WI38 (cell line): ENCODE data around the gene SPSB1.

ENCODE experiments used
- H3K4me3 ChIP-seq: 2 replicates; pipeline ENCODE4 v1.5.1; 2011; ENCODE audit warnings: low read depth, mild to moderate bottlenecking, control low read depth, low read length
- TF ChIP-seq, protein P1 (sequence below): IDR thresholded peaks from 2 replicates; pipeline ENCODE4 v1.5.1; 2012; ENCODE audit warnings: low read depth, mild to moderate bottlenecking, control low read depth, low read length

The SPSB1 gene

DNA sequence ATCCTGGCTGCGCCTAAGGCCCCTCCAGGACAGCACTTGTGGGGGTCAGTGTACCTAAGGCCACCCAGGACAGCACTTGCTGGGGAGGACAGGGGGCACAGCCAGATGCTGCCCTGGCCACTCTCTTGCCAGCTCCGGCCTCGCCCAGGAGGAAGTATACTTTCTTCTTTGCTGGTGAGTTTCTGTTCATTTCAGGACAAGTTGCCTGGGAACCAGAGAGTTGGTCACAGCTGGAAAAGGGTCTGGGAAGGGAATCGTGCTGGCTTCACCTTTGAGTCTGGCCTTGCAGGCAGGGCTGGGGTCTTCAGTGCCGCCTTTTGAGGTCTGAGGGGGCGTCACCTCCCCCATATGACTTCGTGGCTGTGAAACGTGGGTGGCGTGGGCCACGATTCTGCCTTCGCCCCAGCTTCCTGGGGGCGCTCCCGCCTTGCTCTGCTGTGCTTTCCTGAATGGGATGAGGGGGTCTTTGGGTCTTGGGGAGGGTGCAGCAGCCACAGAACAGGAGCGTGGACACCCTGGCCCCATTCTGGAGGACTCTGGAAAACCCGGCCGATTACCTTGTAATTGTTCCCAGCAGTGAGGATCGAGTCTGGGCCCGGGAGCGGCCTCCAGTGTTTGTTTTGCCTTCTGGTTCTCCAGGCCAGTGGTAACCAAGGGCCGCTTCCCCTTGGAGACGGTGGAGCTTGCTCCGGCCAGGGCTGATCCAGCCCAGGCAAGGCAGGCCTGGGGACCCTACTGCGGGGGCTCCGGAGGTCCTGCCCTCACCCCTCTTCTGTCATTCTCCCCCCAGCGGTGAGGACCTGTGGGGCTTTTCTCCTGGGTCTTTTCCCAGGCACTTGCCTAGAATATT lies 45.9 kb downstream of the SPSB1 start:
- TF ChIP-seq, protein P1, sequence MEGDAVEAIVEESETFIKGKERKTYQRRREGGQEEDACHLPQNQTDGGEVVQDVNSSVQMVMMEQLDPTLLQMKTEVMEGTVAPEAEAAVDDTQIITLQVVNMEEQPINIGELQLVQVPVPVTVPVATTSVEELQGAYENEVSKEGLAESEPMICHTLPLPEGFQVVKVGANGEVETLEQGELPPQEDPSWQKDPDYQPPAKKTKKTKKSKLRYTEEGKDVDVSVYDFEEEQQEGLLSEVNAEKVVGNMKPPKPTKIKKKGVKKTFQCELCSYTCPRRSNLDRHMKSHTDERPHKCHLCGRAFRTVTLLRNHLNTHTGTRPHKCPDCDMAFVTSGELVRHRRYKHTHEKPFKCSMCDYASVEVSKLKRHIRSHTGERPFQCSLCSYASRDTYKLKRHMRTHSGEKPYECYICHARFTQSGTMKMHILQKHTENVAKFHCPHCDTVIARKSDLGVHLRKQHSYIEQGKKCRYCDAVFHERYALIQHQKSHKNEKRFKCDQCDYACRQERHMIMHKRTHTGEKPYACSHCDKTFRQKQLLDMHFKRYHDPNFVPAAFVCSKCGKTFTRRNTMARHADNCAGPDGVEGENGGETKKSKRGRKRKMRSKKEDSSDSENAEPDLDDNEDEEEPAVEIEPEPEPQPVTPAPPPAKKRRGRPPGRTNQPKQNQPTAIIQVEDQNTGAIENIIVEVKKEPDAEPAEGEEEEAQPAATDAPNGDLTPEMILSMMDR, result no peak
- H3K4me3 ChIP-seq, result no peak overlapping the region

DNA sequence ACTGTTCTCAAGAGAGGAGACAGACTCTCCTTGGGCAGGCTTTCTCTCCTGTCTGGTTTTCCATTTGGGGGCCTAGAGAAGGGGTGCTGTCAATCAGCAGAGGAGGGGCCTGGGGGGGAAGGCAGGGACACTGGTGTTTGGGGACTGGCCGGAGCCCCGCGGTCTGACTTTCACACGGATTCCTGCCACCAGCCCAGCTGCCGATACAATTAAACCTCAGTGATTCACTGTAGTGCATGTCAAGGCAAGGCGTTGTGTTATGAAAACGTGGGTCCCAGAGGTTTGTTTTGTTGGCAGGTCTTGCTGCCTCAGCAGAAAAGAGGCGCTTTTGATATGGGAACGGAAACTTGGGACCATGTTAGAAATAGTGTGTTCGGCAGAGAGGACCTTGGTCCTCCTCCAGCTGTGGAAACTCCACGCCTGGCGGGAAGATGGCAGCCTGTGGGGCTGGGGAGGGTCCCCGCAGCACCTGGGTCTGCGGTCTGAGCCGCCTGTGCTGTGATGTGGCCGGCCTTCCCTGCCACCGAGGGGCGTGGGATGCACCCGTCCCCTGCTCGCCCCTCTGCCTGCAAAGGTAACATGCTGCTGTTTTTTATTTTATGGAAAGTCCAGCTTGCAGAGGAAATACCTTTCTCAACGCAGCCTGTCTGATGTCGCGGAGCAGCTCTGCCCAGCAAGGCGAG lies 47.6 kb downstream of the SPSB1 start:
- TF ChIP-seq, protein P1, result no peak

DNA sequence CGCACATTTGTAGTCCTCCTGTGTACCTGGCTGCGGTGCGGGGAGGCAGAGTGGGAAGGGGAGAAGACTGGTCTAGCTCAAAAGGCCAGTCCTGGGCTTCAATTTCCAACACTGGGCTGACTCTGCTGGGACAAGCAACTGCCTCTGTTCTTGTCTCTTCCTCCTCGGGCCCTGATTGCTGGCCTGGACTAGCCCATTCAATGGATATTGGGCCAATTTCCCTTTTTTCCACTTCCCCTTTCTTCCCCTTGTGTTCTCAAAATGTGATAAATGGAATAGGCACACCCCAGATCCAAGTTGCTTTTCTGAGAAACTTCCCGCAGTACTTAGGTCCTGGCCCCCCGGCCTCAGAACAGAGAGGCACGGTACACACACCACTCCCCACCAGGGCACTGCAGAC lies 48.2 kb downstream of the SPSB1 start:
- TF ChIP-seq, protein P1, result no peak
- H3K4me3 ChIP-seq, result no peak overlapping the region

More for the DNA sequence above, 47.6 kb downstream of the SPSB1 start:
- H3K4me3 ChIP-seq, result no peak overlapping the region

DNA sequence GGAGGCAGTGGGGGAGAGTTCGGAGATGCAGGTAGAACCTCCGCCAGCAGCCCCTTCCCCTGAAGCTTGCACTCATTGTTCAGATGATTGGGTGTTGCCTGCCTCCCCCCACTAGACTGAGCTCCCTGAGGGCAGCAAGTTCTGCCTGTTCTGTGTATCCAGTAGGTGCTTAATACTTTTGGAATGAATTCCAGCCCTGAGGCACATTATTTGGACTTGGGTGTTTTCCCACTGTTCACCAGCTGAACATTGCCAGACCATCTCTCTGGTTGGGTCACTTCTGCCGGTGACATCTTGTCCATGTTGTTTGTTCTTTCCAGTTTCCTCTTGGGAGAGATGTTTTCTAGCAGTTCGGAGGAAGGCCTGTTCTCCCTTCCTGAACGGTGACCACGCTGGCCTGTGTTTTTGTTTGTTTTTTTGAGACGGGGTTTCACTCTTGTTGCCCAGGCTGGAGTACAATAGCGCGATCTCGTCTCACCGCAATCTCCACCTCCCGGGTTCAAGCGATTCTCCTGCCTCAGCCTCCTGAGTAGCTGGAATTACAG lies 48.7 kb downstream of the SPSB1 start:
- no peak overlapping the region for H3K4me3 ChIP-seq
- TF ChIP-seq, protein P1, result no peak

DNA sequence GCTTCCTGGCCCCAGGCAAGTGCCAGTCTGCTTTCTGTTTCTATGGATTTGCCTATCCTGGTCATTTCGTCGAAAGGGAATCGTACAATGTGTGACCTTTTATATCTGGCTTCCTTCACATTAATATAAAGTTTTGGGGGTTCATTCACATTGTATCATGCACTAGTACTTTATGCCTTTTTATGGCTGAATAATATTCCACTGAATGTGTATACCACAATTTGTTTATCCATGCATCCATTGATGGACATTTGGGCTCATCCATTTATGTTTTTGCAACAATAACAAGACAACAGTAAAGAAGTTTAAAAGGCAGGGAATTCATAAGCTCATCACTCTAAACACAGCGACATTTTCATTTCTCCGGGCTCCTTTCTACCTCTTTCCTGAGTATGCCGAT lies 50.6 kb downstream of the SPSB1 start:
- TF ChIP-seq, protein P1, result no peak
- no peak overlapping the region for H3K4me3 ChIP-seq

DNA sequence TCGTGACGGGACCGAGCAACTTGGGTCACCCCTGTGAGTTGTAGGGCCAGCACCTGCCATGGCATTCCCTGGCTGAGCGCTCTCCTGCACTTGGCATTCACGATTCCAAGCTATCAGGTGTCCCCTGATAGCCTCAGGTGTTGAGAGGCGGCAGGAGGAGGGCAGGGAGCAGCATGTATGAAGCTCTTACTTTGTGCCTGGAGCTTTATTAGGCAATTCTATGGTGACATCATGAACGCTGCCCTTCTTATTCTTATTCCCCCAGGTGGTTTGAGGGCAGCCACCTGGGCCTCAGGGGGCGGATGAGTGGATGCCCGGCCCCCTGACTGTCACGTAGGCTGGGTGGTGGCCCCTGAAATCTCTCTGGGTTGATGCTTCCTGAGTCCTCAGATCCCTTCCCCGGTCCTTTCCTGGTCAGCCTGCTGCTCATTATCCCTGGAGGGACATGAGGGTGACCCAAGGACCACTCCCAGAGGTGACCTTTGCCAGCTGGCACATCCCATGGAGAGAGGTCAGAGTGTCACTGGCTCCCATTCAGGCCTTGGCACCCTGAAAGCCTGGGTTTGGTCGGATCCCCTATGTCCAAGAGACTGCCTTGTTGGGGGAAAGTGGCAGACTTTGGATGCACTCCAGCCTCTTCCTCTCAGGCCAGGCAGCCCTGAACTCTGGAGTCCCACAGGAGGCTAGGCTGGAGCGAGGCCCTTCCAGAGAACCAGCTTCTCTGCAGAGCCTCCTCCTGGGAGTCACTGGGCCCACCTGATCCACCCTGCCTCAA lies 51.9 kb downstream of the SPSB1 start:
- TF ChIP-seq, protein P1, result no peak
- no peak overlapping the region for H3K4me3 ChIP-seq
